HK-2 (cell line): ENCODE data around the gene CNNM2.

Source experiments
- DNase-seq: peaks from one replicate; pipeline ENCODE4 v3.0.0-alpha.2; 2018; ENCODE audit not compliant: unreplicated experiment

CNNM2 gene

GRCh38 chr10:103077020-103077419, 158.9 kb downstream of the CNNM2 start:
- DNase-seq = no peak

GRCh38 chr10:103077491-103078308, 159.6 kb downstream of the CNNM2 start:
- no peak for DNase-seq

- no peak for DNase-seq
Observed at GRCh38 chr10:103078309-103078615, 160.2 kb downstream of the CNNM2 start.

GRCh38 chr10:103078676-103079075, 160.6 kb downstream of the CNNM2 start:
- no peak for DNase-seq

- no peak for DNase-seq
Observed at GRCh38 chr10:103079100-103079499, 161.0 kb downstream of the CNNM2 start.

GRCh38 chr10:103079946-103080345, 161.9 kb downstream of the CNNM2 start:
- no peak for DNase-seq

GRCh38 chr10:103080891-103081581, 162.9 kb downstream of the CNNM2 start:
- peak; percentile 22 for DNase-seq

GRCh38 chr10:103082683-103083082, 164.6 kb downstream of the CNNM2 start:
- DNase-seq = no peak

GRCh38 chr10:103083266-103083976, 165.3 kb downstream of the CNNM2 start:
- DNase-seq = no peak

GRCh38 chr10:103083977-103084320, 165.9 kb downstream of the CNNM2 start:
- DNase-seq = no peak

GRCh38 chr10:103086261-103086660, 168.2 kb downstream of the CNNM2 start:
- DNase-seq = no peak

GRCh38 chr10:103086799-103087198, 168.7 kb downstream of the CNNM2 start:
- no peak for DNase-seq

GRCh38 chr10:103089493-103089892, 171.4 kb downstream of the CNNM2 start:
- DNase-seq = no peak

- no peak for DNase-seq
Observed at GRCh38 chr10:103090911-103091310, 172.8 kb downstream of the CNNM2 start.

- no peak for DNase-seq
Observed at GRCh38 chr10:103095005-103095404, 176.9 kb downstream of the CNNM2 start.

- DNase-seq = no peak
Observed at GRCh38 chr10:103096130-103096529, 178.0 kb downstream of the CNNM2 start.

GRCh38 chr10:103098240-103098639, 180.1 kb downstream of the CNNM2 start:
- DNase-seq = no peak

- no peak for DNase-seq
Observed at GRCh38 chr10:103100620-103101019, 182.5 kb downstream of the CNNM2 start.

GRCh38 chr10:103102195-103102594, 184.1 kb downstream of the CNNM2 start:
- no peak for DNase-seq

GRCh38 chr10:103103989-103104388, 185.9 kb downstream of the CNNM2 start:
- no peak for DNase-seq

- DNase-seq = no peak
Observed at GRCh38 chr10:103104721-103105120, 186.6 kb downstream of the CNNM2 start.

- no peak for DNase-seq
Observed at GRCh38 chr10:103105462-103105861, 187.4 kb downstream of the CNNM2 start.

GRCh38 chr10:103106539-103106938, 188.4 kb downstream of the CNNM2 start:
- no peak for DNase-seq
